ENCODE data around the gene SKAP2. TPM values are rescaled to one million over a fixed set of nuclear protein-coding genes. Genes with fewer than 3 reads are reported as not detected.

The SKAP2 gene
- total RNA-seq, 1 experiment from 2014 or later = 3.2 TPM

DNA sequence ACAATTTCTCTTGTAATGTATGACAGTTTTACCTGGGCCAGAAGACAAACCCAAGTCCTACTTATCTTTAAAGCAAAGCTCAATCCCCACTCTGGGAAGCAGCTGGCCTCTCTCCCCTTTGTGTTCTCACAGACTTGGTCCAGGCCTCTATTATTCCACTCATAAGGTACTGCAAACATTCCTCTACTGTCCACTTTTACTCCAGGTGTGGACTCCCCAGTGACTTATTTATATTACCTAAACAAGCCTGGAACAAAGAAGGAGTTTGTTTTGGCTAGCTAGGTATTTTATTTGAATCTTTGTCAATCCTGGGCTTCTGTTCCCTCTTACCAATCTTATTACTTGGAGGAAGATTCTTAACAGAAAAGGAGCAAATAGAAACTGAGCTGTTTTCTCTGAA lies 163.5 kb downstream of the SKAP2 start:
- H3K23me2 ChIP-seq (ENCODE audit: insufficient read length, low read depth, low read length, poor library complexity, severe bottlenecking) = no peaks in the 10 kb centered on the region
- H3K4me2 ChIP-seq (ENCODE audit: insufficient read depth, insufficient read length, low read length) = no peak overlapping the region
- H3K79me1 ChIP-seq (ENCODE audit: insufficient read depth, low read depth, low read length, poor library complexity, severe bottlenecking) = no peaks in the 10 kb centered on the region
- H2BK12ac ChIP-seq (ENCODE audit: insufficient read length, low read depth, low read length) = no peak overlapping the region
- DNase-seq = no peak
- no peak overlapping the region for H2BK120ac ChIP-seq (ENCODE audit: low read depth, low read length, poor library complexity, severe bottlenecking)
- H3K56ac ChIP-seq (ENCODE audit: insufficient read length, low read depth, low read length) = no peak overlapping the region
- H3K9me3 ChIP-seq (ENCODE audit: control insufficient read depth, low read depth, low read length) = no peaks in the 10 kb centered on the region
- Mint-ChIP-seq H3K27me3 (ENCODE audit: low read depth) (no peaks in the 10 kb centered on the region; the same call in none of the 2 replicates), H3K4me1 (peaks cover 0 to 6% of the 10 kb centered on the region in 2 experiments; a peak in 2 of 4 replicates), H3K36me3 (ENCODE audit: insufficient read depth in 1 of 3, low read depth in 3 of 3) (no peaks in the 10 kb centered on the region), H3K4me3 (no peak overlapping the region), H3K9me3 (no peaks in the 10 kb centered on the region), H3K27ac (no peak overlapping the region)
- no peak overlapping the region for H3K14ac ChIP-seq (ENCODE audit: insufficient read depth, low read length)
- no peaks in the 10 kb centered on the region for H3K4me1 ChIP-seq (ENCODE audit: insufficient read depth, low read length)
- no peak overlapping the region for H3K18ac ChIP-seq (ENCODE audit: insufficient read length, low read depth, low read length)
- TF ChIP-seq, protein P1, sequence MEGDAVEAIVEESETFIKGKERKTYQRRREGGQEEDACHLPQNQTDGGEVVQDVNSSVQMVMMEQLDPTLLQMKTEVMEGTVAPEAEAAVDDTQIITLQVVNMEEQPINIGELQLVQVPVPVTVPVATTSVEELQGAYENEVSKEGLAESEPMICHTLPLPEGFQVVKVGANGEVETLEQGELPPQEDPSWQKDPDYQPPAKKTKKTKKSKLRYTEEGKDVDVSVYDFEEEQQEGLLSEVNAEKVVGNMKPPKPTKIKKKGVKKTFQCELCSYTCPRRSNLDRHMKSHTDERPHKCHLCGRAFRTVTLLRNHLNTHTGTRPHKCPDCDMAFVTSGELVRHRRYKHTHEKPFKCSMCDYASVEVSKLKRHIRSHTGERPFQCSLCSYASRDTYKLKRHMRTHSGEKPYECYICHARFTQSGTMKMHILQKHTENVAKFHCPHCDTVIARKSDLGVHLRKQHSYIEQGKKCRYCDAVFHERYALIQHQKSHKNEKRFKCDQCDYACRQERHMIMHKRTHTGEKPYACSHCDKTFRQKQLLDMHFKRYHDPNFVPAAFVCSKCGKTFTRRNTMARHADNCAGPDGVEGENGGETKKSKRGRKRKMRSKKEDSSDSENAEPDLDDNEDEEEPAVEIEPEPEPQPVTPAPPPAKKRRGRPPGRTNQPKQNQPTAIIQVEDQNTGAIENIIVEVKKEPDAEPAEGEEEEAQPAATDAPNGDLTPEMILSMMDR (conservative IDR thresholded peaks at IDR 0.05) = no peak
- H4K91ac ChIP-seq (ENCODE audit: insufficient read length, low read depth, low read length) = no peak overlapping the region
- no peak overlapping the region for H3K23ac ChIP-seq (ENCODE audit: insufficient read length, low read depth, low read length)
- no peak overlapping the region for H2BK5ac ChIP-seq (ENCODE audit: insufficient read length, low read length)
- H4K8ac ChIP-seq (replicated peaks; ENCODE audit: insufficient read length, low read depth, low read length) = no peak overlapping the region
- no peak overlapping the region for H3T11ph ChIP-seq (ENCODE audit: low read length)
- no peaks in the 10 kb centered on the region for H3K79me2 ChIP-seq (ENCODE audit: insufficient read depth, low read length)
- H3K9ac ChIP-seq (ENCODE audit: extremely low read depth, insufficient read length, low read length) = no peak overlapping the region
- H2AK5ac ChIP-seq (ENCODE audit: insufficient read length, low read length) = no peak overlapping the region
- H4K20me1 ChIP-seq (ENCODE audit: control insufficient read depth, insufficient read depth, insufficient read length) = no peaks in the 10 kb centered on the region
- H3K27me3 ChIP-seq (ENCODE audit: insufficient read depth, low read length) = no peaks in the 10 kb centered on the region
- H3K4ac ChIP-seq (ENCODE audit: low read depth, low read length) = no peak overlapping the region
- no peak overlapping the region for H2BK20ac ChIP-seq (ENCODE audit: low read depth, low read length, poor library complexity, severe bottlenecking)
- no peak overlapping the region for H4K5ac ChIP-seq (ENCODE audit: insufficient read length, low read depth, low read length)
- no peak overlapping the region for H3K27ac ChIP-seq (ENCODE audit: insufficient read length, low read depth, low read length)
- H2AFZ ChIP-seq (ENCODE audit: low read length) = no peak overlapping the region
- no peak overlapping the region for H2BK15ac ChIP-seq (ENCODE audit: low read depth, low read length)

Data from H9 (cell line).